Left lung (tissue), 10 donors: ENCODE data around the gene DDX42. TPM values are rescaled to one million over a fixed set of nuclear protein-coding genes. Genes with fewer than 3 reads are reported as not detected.

Experiments used
- ATAC-seq: fragments of 200-7000 bp; cut with Tn5 transposase; one replicate; pipeline ENCODE4 v1.9.1; 2020; ENCODE audit warnings: moderate library complexity
- DNase-seq, 4 donors: peaks; one replicate each; pipeline ENCODE4 v3.0.0-alpha.2; 2013 to 2020
- H3K27ac ChIP-seq, 2 donors: fragments of 200-600 bp; sonication (generic) in 1 of 2; one replicate each; pipeline versions ENCODE4 v1.5.0 to v1.8.0; 2020 to 2021
- H3K27me3 ChIP-seq, 2 donors: fragments of 200-600 bp; sonication (generic) in 1 of 2; one replicate each; pipeline versions ENCODE4 v1.5.0 to v1.8.0; 2020 to 2021
- H3K36me3 ChIP-seq, 2 donors: fragments of 200-600 bp; sonication (generic) in 1 of 2; one replicate each; pipeline versions ENCODE4 v1.5.0 to v1.8.0; 2020 to 2021
- H3K4me1 ChIP-seq, 2 donors: fragments of 200-600 bp; one replicate each; pipeline ENCODE4 v1.8.0; 2021
- H3K4me3 ChIP-seq, 2 donors: fragments of 200-600 bp; sonication (generic) in 1 of 2; one replicate each; pipeline versions ENCODE4 v1.5.0 to v1.8.0; 2020 to 2021; ENCODE audit warnings: mild to moderate bottlenecking in 1 of 2
- H3K9me3 ChIP-seq, 2 donors: fragments of 200-600 bp; sonication (generic) in 1 of 2; one replicate each; pipeline versions ENCODE4 v1.5.0 to v1.8.0; 2020 to 2021
- intact Hi-C, 2 donors: fragments of 100-400 bp; cut with DNase I; formaldehyde crosslinking; loops; one replicate each; pipeline versions ENCODE4 v1.11.2 to v1.14.2; 2022
- polyA plus RNA-seq, 6 donors: library from polyadenylated mRNA; unstranded; fragments of 120-200 nt; gene quantifications; one replicate each; pipeline ENCODE4 v1.2.1, GENCODE V29; 2013; ENCODE audit not compliant: insufficient read length in 6 of 6
- total RNA-seq, 2 donors: library from RNA; stranded (reverse); fragmentation: NEBNext Ultra II Directional; extraction: Animal tissue kit (Norgen Biotek cat#: 25700); gene quantifications; one replicate each; pipeline ENCODE4 v1.2.1, GENCODE V29; 2021
- TF ChIP-seq, protein P1 (sequence below), 2 donors: fragments of 200-600 bp; sonication (generic) in 1 of 2; IDR thresholded peaks; one replicate each; pipeline versions ENCODE4 v1.5.0 to v1.8.0; 2021; ENCODE audit warnings: antibody characterized with exemption in 2 of 2
- donor health status: DM: no; HTN: yes; CAD: no.
- donor health status: DM: no; HTN: no; CAD: no.

The DDX42 gene
- total and polyA plus RNA-seq, 8 donors: 79.2 to 239 (median 220) TPM

DNA sequence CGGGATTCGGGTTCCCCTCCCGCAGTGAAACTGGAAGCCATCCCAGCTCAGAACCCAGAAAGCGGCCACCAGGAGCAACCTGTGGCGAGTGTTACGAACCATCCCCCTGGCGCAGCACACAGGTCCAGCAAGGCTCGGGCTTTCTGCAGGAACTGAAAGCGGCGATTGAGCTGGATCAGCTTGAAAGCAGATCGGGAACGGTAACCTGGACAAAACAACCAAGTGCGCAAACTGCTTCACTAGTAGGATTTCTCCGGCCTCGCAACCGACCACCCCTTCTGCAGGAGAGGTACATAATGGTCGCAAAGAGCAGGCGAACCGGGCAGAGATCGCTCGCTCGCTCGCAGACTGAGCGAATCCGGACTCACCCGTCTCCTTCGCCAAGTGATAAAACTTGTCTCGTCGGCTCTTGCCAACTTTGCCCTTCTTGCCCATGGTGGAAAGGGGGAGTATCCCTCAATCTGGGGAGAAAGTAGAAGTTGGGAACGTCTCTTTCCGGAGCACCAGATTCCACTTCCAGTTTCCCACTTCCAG, 52.6 kb downstream of the DDX42 start:
- peak; percentile 1 for ATAC-seq
- DNase-seq: no peak
- H3K36me3 ChIP-seq: peaks cover 0 to 73% of the 10 kb centered on the region in 2 donors
- H3K27ac ChIP-seq: peak overlapping the region; percentile 93 to 95
- H3K9me3 ChIP-seq: no peaks in the 10 kb centered on the region
- H3K27me3 ChIP-seq: no peaks in the 10 kb centered on the region
- H3K4me1 ChIP-seq: peaks cover 20 to 43% of the 10 kb centered on the region in 2 donors
- peak overlapping the region; percentile 89 to 92 for H3K4me3 ChIP-seq
- intact Hi-C loops: no loop called here
- TF ChIP-seq, protein P1, sequence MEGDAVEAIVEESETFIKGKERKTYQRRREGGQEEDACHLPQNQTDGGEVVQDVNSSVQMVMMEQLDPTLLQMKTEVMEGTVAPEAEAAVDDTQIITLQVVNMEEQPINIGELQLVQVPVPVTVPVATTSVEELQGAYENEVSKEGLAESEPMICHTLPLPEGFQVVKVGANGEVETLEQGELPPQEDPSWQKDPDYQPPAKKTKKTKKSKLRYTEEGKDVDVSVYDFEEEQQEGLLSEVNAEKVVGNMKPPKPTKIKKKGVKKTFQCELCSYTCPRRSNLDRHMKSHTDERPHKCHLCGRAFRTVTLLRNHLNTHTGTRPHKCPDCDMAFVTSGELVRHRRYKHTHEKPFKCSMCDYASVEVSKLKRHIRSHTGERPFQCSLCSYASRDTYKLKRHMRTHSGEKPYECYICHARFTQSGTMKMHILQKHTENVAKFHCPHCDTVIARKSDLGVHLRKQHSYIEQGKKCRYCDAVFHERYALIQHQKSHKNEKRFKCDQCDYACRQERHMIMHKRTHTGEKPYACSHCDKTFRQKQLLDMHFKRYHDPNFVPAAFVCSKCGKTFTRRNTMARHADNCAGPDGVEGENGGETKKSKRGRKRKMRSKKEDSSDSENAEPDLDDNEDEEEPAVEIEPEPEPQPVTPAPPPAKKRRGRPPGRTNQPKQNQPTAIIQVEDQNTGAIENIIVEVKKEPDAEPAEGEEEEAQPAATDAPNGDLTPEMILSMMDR (IDR thresholded peaks at IDR 0.05): no peak

DNA sequence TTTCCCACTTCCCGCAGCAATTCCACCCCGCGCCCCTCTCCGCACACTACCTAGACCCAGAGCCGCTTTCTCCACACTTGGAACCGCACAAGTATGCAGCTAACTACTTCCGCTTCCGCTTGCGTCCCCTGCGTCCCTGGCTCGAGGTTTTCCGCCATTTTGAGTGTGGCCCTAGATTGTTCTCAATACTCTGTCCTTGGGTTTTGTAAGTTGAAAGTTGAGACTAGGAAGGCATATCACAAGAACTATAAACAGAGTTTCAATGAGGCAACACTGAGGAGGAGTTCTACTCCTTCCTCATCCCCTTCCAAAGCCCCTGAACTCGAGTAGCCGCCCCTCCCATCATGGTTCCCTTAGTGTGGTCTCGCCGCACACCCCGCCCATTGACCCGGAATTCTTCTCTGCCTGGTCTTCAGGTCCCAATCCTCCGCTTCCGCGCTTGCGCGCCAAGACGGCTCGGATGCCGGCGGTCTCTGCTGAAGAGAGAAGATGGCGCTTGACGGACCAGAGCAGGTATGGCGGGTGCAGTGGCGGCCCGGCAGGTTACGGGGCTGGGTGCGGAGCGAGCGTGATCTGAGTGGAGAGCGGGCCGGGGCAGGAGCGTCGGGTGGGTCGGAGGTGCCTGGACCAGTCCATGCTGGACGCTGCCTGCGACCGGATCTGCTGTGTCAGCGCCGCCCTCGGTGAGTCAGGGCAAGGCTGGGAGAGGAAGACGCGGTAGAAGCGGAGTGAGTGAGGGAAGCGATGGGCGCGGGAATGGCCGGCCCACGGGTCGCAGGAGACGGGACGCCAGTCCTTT, 53.2 kb downstream of the DDX42 start, which contains the start of the genes FTSJ3 and PSMC5:
Gene FTSJ3 (minus strand): TSS at position 662 of the 799 bp plus-strand sequence. CDS start 761 bp downstream, outside the sequence.
Gene PSMC5 (plus strand): TSS at position 430 of the 799 bp plus-strand sequence. CDS start 60 bp downstream, at position 490.
- H3K9me3 ChIP-seq: no peaks in the 10 kb centered on the region
- peak within 1 kb of the TSS; percentile 93 to 95 for H3K27ac ChIP-seq
- intact Hi-C loops: no loop called here
- DNase-seq: peak; percentile 97 to 98 (median 97)
- peaks cover 0 to 73% of the 10 kb centered on the region in 2 donors for H3K36me3 ChIP-seq
- peaks cover 20 to 46% of the 10 kb centered on the region in 2 donors for H3K4me1 ChIP-seq
- H3K4me3 ChIP-seq: peak within 1 kb of the TSS; percentile 89 to 92
- H3K27me3 ChIP-seq: no peaks in the 10 kb centered on the region
- ATAC-seq: peak; percentile 96
- TF ChIP-seq, protein P1 (IDR thresholded peaks at IDR 0.05): peak in 1 of 2 donors; percentile 43

DNA sequence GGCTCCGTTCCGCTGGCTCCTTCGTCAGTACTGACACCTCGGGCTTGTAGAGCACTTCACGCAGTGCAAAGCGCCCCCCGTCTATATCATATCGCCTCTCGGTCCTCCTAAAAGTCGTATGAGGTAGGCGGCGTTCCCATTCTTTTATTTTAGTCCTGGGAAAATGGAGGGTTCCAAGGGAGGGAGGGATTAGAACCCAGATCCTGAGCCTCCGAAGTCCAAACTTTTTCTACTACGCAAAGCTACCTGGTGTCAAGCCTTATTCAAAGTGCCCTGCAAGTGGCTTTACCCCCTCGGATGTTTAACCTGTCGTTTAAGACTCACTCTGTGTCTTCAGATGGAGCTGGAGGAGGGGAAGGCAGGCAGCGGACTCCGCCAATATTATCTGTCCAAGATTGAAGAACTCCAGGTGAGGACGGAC, 53.8 kb downstream of the DDX42 start:
- no peak for ATAC-seq
- Histone ChIP-seq H3K36me3 (peaks cover 0 to 73% of the 10 kb centered on the region in 2 donors), H3K27ac (peak overlapping the region; percentile 93 to 95), H3K9me3 (no peaks in the 10 kb centered on the region), H3K27me3 (no peaks in the 10 kb centered on the region), H3K4me1 (peaks cover 20 to 46% of the 10 kb centered on the region in 2 donors), H3K4me3 (peak overlapping the region; percentile 89 to 92)
- intact Hi-C loops: no loop called here
- no peak for DNase-seq
- TF ChIP-seq, protein P1 (IDR thresholded peaks at IDR 0.05): no peak

DNA sequence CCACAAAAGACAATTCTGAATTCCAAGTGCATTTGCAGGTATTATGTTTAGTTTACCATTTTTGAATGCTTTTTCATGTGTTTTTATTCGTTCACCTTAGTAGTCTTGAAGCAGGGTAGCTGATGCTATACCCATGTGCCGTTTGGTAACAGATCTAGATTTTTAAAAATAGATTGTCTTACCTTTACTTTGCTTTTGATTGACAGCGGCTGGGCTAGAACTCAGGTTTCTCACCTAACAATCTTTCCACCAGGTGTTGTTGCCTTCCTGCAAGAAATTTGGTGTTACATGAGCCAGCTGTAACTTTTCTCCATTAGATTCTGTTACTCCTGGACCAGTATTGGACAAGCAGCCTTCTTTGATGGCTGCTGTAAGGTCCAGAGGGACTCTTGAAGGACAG, 55.0 kb downstream of the DDX42 start:
- Histone ChIP-seq H3K27ac (no peak overlapping the region), H3K27me3 (no peaks in the 10 kb centered on the region), H3K4me3 (peak overlapping the region in 1 of 2 donors; percentile 92), H3K36me3 (peaks cover 0 to 73% of the 10 kb centered on the region in 2 donors), H3K4me1 (peaks cover 20 to 46% of the 10 kb centered on the region in 2 donors), H3K9me3 (no peaks in the 10 kb centered on the region)
- TF ChIP-seq, protein P1 (IDR thresholded peaks at IDR 0.05): no peak
- no peak for ATAC-seq
- intact Hi-C loops: no loop called here
- no peak for DNase-seq

DNA sequence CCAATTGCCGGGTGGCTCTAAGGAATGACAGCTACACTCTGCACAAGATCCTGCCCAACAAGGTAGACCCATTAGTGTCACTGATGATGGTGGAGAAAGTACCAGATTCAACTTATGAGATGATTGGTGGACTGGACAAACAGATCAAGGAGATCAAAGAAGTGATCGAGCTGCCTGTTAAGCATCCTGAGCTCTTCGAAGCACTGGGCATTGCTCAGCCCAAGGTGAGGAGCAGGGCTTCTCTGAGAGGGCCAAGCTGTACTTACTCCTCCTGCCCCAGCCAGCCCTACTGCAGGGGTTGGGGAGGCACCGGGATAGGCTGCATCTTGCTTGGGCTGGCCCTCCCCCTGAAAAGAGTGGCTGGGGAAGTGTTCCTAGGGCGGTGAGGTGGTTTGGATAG, 56.3 kb downstream of the DDX42 start:
- no peaks in the 10 kb centered on the region for H3K9me3 ChIP-seq
- peaks cover 20 to 48% of the 10 kb centered on the region in 2 donors for H3K4me1 ChIP-seq
- H3K27ac ChIP-seq: no peak overlapping the region
- no peak overlapping the region for H3K4me3 ChIP-seq
- DNase-seq: no peak
- no peak for ATAC-seq
- H3K27me3 ChIP-seq: no peaks in the 10 kb centered on the region
- intact Hi-C loops: no loop called here
- H3K36me3 ChIP-seq: peaks cover 0 to 73% of the 10 kb centered on the region in 2 donors
- TF ChIP-seq, protein P1 (IDR thresholded peaks at IDR 0.05): no peak
